ENCODE results near the gene UBAC1.

DNA sequence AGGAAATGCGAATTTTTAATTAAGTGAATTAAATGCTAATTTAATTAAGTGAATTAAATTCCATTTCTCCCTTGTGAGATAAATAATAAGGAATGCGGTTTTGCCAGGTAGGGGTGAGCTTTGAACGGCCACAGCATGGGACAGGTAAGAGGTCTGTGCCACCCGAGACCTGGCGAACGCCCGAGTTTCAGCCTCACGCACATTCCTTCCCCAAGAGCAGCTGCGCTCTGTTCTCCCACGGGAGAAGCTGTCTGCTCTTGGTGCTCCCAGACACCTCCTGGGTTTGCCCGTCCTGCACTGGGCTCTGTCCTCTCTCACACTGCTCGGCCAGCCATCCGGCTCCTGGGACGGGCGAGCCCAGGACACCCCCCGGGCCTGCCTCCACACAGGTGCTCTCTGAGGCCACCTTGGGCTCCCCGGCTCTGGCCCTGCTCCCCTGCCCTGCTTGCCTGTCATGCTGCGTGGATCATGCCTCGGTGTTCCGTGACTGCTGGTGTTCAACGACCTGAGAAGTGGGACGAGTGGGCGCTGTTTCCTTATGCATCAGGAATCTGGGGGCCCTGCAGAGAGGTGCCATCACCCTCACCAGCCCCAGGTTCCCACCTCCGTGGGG lies 40.1 kb downstream of the UBAC1 start:
- no peak for TF ChIP-seq EGR1 (IDR thresholded peaks at IDR 0.05)
- TF ChIP-seq FOXM1 (IDR thresholded peaks at IDR 0.05; ENCODE audit: borderline replicate concordance, low read depth): no peak
- TF ChIP-seq RAD21 (IDR thresholded peaks at IDR 0.05; ENCODE audit: low read depth): no peak
- TF ChIP-seq, protein P1, sequence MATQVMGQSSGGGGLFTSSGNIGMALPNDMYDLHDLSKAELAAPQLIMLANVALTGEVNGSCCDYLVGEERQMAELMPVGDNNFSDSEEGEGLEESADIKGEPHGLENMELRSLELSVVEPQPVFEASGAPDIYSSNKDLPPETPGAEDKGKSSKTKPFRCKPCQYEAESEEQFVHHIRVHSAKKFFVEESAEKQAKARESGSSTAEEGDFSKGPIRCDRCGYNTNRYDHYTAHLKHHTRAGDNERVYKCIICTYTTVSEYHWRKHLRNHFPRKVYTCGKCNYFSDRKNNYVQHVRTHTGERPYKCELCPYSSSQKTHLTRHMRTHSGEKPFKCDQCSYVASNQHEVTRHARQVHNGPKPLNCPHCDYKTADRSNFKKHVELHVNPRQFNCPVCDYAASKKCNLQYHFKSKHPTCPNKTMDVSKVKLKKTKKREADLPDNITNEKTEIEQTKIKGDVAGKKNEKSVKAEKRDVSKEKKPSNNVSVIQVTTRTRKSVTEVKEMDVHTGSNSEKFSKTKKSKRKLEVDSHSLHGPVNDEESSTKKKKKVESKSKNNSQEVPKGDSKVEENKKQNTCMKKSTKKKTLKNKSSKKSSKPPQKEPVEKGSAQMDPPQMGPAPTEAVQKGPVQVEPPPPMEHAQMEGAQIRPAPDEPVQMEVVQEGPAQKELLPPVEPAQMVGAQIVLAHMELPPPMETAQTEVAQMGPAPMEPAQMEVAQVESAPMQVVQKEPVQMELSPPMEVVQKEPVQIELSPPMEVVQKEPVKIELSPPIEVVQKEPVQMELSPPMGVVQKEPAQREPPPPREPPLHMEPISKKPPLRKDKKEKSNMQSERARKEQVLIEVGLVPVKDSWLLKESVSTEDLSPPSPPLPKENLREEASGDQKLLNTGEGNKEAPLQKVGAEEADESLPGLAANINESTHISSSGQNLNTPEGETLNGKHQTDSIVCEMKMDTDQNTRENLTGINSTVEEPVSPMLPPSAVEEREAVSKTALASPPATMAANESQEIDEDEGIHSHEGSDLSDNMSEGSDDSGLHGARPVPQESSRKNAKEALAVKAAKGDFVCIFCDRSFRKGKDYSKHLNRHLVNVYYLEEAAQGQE (IDR thresholded peaks at IDR 0.05; ENCODE audit: low read depth): no peak
- no peak for TF ChIP-seq TAF1 (IDR thresholded peaks at IDR 0.05; ENCODE audit: low read depth)
- TF ChIP-seq NFIC (IDR thresholded peaks at IDR 0.05): no peak
- TF ChIP-seq ZBTB7A (IDR thresholded peaks at IDR 0.05; ENCODE audit: low read depth): no peak
- no peak for TF ChIP-seq CEBPB (IDR thresholded peaks at IDR 0.05)
- TF ChIP-seq EP300 (IDR thresholded peaks at IDR 0.05; ENCODE audit: borderline replicate concordance): no peak
- TF ChIP-seq TCF12 (IDR thresholded peaks at IDR 0.05; ENCODE audit: low read depth): no peak
- no peak for TF ChIP-seq YY1 (IDR thresholded peaks at IDR 0.05; ENCODE audit: low read depth)
- TF ChIP-seq CREB1 (IDR thresholded peaks at IDR 0.05; ENCODE audit: low read depth): no peak
- TF ChIP-seq, protein P2, sequence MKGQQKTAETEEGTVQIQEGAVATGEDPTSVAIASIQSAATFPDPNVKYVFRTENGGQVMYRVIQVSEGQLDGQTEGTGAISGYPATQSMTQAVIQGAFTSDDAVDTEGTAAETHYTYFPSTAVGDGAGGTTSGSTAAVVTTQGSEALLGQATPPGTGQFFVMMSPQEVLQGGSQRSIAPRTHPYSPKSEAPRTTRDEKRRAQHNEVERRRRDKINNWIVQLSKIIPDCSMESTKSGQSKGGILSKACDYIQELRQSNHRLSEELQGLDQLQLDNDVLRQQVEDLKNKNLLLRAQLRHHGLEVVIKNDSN (IDR thresholded peaks at IDR 0.05): no peak

All from Ishikawa (cell line).